GM13977 (cell line): ENCODE results near the gene AKTIP.

ENCODE experiments used
- DNase-seq: peaks from one replicate; pipeline ENCODE4 v3.0.0; 2012; ENCODE audit warnings: low spot score
- in situ Hi-C: fragments of 300-500 bp; cut with MboI; formaldehyde crosslinking; loops from one replicate; pipeline ENCODE4 v1.12.0; 2022; ENCODE audit warnings: low sequenced_read_pairs, low pct_unique_long_range_greater_than_20kb, mixed read lengths, inconsistent platforms; ENCODE audit not compliant: unreplicated experiment
- TF ChIP-seq, protein P1 (sequence below): IDR thresholded peaks from 2 replicates; pipeline ENCODE4 v1.5.1; 2012; ENCODE audit warnings: mild to moderate bottlenecking, control low read depth; ENCODE audit not compliant: insufficient read depth; ENCODE audit errors: extremely low read depth, missing control alignments

The AKTIP gene

DNA sequence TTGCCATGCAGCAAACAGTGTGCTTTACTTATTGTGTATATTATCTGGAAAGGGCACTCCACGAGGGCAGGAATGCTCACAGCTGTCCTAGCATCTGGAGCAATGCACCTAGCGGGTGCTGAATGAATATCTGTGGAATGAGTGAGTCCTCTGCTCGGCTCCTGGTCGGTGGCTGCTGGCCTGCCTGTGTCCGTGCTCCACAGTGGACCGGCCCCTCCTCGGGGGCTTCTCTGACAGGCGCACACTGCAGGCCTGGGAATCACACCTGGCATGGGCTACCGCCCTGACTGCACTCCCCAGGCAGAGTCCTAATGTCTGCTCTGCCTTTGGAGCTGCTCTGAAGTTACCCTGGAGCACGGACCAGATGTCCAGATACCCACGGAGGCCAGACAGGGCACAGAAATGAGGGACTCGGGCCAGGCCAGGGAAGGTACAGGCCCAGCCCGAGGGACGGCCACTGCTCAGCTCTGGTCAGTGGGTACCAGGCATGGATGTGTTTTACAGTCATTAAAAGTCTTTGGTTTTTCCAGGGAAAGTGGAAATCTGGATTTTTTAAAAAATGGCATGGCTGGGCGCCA is 21.1 kb upstream of the AKTIP start:
- in situ Hi-C loops = no loop called here
- no peak for DNase-seq
- TF ChIP-seq, protein P1, sequence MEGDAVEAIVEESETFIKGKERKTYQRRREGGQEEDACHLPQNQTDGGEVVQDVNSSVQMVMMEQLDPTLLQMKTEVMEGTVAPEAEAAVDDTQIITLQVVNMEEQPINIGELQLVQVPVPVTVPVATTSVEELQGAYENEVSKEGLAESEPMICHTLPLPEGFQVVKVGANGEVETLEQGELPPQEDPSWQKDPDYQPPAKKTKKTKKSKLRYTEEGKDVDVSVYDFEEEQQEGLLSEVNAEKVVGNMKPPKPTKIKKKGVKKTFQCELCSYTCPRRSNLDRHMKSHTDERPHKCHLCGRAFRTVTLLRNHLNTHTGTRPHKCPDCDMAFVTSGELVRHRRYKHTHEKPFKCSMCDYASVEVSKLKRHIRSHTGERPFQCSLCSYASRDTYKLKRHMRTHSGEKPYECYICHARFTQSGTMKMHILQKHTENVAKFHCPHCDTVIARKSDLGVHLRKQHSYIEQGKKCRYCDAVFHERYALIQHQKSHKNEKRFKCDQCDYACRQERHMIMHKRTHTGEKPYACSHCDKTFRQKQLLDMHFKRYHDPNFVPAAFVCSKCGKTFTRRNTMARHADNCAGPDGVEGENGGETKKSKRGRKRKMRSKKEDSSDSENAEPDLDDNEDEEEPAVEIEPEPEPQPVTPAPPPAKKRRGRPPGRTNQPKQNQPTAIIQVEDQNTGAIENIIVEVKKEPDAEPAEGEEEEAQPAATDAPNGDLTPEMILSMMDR = no peak

DNA sequence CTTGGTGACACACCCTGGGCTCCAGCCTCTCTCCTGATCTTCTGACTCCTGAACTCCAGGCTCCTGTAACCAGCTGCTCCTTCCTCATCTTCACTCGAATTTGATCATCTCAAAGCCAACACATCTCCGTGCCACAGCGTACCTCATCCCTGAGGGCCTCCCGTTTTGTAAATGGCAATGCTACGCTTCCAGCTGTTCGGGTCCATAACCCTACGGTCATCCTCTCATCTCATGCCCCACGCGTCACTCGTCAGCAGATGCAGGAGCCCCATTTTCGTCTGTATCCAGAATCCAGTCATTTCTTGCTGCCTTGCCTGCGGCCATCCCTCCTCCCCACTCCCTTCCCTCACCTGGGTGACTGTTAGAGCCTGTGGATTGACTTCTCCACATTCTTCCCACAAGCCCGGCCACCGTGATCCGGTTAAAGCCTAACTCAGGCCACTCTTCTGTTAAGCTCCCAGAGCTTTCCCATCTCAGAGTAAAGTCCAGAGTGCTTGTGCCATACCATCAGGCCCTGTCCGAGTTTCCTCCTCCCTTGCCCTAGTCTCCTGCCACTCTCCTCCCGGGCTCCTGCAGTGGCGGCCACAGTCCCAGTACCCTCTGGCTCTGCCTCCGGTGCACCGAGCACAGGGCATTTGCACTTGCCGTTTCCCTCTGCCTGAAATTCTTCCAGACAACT is 20.3 kb upstream of the AKTIP start:
- in situ Hi-C loops = no loop called here
- DNase-seq = no peak
- TF ChIP-seq, protein P1 = no peak

DNA sequence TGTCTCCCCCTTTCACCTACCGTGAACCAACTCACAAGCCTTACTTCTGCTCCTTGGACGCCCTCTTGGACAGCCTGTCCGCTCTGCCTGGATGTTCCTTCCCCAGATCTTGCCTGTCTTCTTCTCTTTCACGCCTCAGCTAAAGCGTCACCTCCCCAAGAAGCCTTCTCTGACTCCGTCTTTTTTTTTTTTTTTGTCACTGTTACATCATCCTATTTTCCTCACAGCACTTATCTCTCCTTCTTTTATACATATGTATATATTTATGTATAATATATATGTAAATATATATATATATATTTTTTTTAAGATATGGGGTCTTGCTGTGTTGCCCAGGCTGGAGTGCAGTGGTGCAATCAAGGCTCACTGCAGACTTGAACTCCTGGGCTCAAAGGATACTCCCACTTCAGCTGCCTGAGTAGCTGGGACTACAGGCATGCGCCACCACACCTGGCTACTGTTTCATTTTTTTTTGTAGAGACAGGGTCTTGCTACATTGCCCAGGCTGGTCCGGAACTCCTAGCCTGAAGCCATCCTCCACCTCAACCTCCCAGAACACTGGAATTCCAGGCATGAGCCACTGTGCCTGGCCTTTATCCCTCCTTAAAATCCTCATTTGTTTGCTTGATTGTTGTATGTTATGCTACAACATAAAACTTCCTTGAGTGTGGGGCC is 16.5 kb upstream of the AKTIP start:
- in situ Hi-C loops = no loop called here
- DNase-seq = no peak
- TF ChIP-seq, protein P1 = no peak

DNA sequence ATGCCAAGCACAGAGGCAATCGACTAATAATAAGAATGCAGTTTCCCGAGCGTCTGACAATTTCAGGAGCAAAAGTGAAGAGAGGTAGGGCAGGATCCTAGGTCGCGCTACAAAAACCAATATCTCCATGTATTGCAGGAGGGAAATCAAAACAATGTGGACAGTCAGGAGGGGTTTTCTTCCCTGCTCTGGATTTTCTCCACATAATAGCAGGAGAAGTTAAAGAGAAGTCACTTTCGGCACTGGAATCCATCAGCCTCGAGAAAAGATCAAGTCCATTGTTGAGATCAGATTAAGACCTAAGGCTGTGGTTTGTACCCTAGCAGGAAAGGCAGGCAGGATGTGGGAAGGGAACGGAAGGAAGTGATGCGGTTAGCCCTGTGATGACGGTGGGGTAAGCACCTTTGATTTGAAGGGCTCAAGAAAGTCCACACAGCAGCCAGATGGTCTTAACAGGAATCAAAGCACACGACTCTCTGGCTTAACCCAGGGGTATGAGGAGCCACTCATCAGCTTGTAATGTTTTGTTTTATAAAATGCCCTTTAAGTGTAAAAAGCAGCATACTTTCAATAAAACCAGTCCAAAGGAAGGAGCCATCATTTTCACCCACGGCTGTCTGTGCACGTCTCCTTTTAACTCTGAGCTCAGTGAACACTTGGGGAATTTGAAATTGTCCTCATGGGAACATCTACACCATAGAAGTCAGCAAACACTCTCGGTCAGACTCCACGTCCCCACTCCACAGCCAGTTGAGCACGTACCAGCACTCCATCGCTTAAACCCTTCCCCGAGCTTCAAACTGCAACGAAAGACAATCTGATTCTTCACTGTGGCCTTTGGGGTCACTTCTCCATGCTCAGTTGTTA is 15.8 kb upstream of the AKTIP start:
- peak; percentile 76 for DNase-seq
- TF ChIP-seq, protein P1 = no peak
- in situ Hi-C loops = no loop called here

DNA sequence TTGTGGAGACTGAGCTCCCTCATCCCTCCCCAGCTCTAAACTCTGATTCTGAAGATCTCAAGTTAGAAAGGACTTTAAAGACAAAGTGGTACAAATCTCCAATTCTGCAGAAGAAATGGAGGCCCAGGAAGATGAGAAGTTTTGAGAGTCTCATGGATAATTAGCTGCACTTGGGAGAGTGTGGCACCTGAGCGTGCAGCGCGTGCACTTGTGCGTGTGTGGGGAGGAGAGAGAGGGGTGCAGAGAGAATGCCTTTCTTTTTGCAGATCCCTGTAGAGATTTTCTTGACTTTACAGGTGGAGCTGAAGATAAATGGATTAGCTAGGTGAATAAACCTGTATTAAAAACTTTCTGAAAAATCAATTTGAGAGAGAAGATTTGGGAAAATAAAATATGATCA is 14.8 kb upstream of the AKTIP start:
- DNase-seq = no peak
- in situ Hi-C loops = no loop called here
- TF ChIP-seq, protein P1 = no peak

DNA sequence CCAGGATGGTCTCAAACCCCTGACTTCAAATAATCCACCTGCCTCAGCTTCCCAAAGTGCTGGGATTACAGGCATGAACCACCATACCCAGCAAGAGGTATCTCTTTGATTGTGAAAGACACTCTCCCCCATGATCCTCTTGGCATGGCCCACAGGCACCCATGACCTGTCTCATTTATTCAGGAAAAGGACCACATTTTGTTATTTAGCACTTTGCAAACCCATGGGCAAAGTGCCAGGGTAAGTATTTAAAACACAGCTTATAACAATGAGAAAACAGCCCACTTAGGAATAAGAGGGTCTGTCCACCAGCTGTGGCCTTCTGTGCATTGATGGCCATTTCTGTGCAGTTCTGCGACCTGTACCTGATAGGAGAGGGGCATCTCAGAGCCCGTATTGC is 12.8 kb upstream of the AKTIP start:
- in situ Hi-C loops = no loop called here
- DNase-seq = no peak
- TF ChIP-seq, protein P1 = no peak
